Endothelial cell (in vitro differentiated cells): Measurements from ENCODE around the gene PCSK5. TPM values are rescaled to one million over a fixed set of nuclear protein-coding genes. Genes with fewer than 3 reads are reported as not detected.

Experiments used
- DNase-seq: peaks from one replicate; pipeline ENCODE4 v3.0.0; 2021; ENCODE audit warnings: low spot score
- H3K27ac Mint-ChIP-seq: one replicate; pipeline ENCODE4 v1.8.0; 2021; ENCODE audit warnings: mixed read lengths, inconsistent platforms; ENCODE audit not compliant: unreplicated experiment
- H3K27me3 Mint-ChIP-seq: one replicate; pipeline ENCODE4 v1.8.0; 2021; ENCODE audit warnings: mild to moderate bottlenecking, moderate library complexity, mixed read lengths, inconsistent platforms; ENCODE audit not compliant: unreplicated experiment
- H3K36me3 Mint-ChIP-seq: one replicate; pipeline ENCODE4 v1.8.0; 2021; ENCODE audit warnings: mild to moderate bottlenecking, low read depth, mixed read lengths, inconsistent platforms; ENCODE audit not compliant: unreplicated experiment
- H3K4me1 Mint-ChIP-seq: one replicate; pipeline ENCODE4 v1.8.0; 2021; ENCODE audit warnings: mild to moderate bottlenecking, mixed read lengths, inconsistent platforms; ENCODE audit not compliant: unreplicated experiment
- H3K4me3 Mint-ChIP-seq: one replicate; pipeline ENCODE4 v1.8.0; 2021; ENCODE audit warnings: mild to moderate bottlenecking, mixed read lengths, inconsistent platforms; ENCODE audit not compliant: unreplicated experiment
- H3K9me3 Mint-ChIP-seq: one replicate; pipeline ENCODE4 v1.8.0; 2021; ENCODE audit warnings: mixed read lengths, inconsistent platforms; ENCODE audit not compliant: unreplicated experiment
- total RNA-seq: library from RNA; stranded (reverse); fragmentation: NEBNext Ultra II Directional; extraction: Animal tissue kit (Norgen Biotek cat#: 25700); gene quantifications from one replicate; pipeline ENCODE4 v1.2.1, GENCODE V29; 2021; ENCODE audit not compliant: unreplicated experiment
- TF ChIP-seq, protein P1 (sequence below): fragments of 200-600 bp; sonication (generic); IDR thresholded peaks from one replicate; pipeline ENCODE4 v1.5.0; 2021; ENCODE audit warnings: antibody characterized with exemption; ENCODE audit not compliant: unreplicated experiment

PCSK5 gene
- total RNA-seq, 1 donor from 2014 or later: 3.1 TPM

GRCh38 chr9:76188286-76188685 is 297.8 kb downstream of the PCSK5 start:
- Mint-ChIP-seq H3K36me3 (no peaks in the 10 kb centered on the region), H3K9me3 (no peaks in the 10 kb centered on the region), H3K4me3 (no peak overlapping the region), H3K27me3 (peaks cover 5% of the 10 kb centered on the region), H3K27ac (no peak overlapping the region), H3K4me1 (peaks cover 19% of the 10 kb centered on the region)
- DNase-seq: no peak
- TF ChIP-seq, protein P1, sequence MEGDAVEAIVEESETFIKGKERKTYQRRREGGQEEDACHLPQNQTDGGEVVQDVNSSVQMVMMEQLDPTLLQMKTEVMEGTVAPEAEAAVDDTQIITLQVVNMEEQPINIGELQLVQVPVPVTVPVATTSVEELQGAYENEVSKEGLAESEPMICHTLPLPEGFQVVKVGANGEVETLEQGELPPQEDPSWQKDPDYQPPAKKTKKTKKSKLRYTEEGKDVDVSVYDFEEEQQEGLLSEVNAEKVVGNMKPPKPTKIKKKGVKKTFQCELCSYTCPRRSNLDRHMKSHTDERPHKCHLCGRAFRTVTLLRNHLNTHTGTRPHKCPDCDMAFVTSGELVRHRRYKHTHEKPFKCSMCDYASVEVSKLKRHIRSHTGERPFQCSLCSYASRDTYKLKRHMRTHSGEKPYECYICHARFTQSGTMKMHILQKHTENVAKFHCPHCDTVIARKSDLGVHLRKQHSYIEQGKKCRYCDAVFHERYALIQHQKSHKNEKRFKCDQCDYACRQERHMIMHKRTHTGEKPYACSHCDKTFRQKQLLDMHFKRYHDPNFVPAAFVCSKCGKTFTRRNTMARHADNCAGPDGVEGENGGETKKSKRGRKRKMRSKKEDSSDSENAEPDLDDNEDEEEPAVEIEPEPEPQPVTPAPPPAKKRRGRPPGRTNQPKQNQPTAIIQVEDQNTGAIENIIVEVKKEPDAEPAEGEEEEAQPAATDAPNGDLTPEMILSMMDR: no peak

- Mint-ChIP-seq H3K36me3 (no peaks in the 10 kb centered on the region), H3K27ac (no peak overlapping the region), H3K4me1 (peaks cover 15% of the 10 kb centered on the region), H3K9me3 (no peaks in the 10 kb centered on the region), H3K27me3 (peaks cover 1% of the 10 kb centered on the region), H3K4me3 (no peak overlapping the region)
- TF ChIP-seq, protein P1: no peak
- no peak for DNase-seq
These were observed 298.4 kb downstream of the PCSK5 start for GRCh38 chr9:76188905-76189304.

GRCh38 chr9:76191493-76191892 is 301.0 kb downstream of the PCSK5 start:
- TF ChIP-seq, protein P1: no peak
- no peak for DNase-seq
- Mint-ChIP-seq H3K36me3 (no peaks in the 10 kb centered on the region), H3K27me3 (peaks cover 1% of the 10 kb centered on the region), H3K27ac (no peak overlapping the region), H3K4me1 (peaks cover 4% of the 10 kb centered on the region), H3K4me3 (no peak overlapping the region), H3K9me3 (no peaks in the 10 kb centered on the region)

GRCh38 chr9:76192013-76192412 is 301.5 kb downstream of the PCSK5 start:
- TF ChIP-seq, protein P1: no peak
- no peak for DNase-seq
- Mint-ChIP-seq H3K36me3 (no peaks in the 10 kb centered on the region), H3K27ac (no peak overlapping the region), H3K4me3 (no peak overlapping the region), H3K27me3 (peaks cover 1% of the 10 kb centered on the region), H3K9me3 (no peaks in the 10 kb centered on the region), H3K4me1 (no peaks in the 10 kb centered on the region)

GRCh38 chr9:76194896-76195295 is 304.4 kb downstream of the PCSK5 start:
- no peaks in the 10 kb centered on the region for H3K9me3 Mint-ChIP-seq
- H3K4me3 Mint-ChIP-seq: no peak overlapping the region
- TF ChIP-seq, protein P1: no peak
- no peak overlapping the region for H3K27ac Mint-ChIP-seq
- H3K27me3 Mint-ChIP-seq: no peaks in the 10 kb centered on the region
- no peaks in the 10 kb centered on the region for H3K36me3 Mint-ChIP-seq
- no peak for DNase-seq
- H3K4me1 Mint-ChIP-seq: no peaks in the 10 kb centered on the region
